Hematopoietic multipotent progenitor cell treated with erythropoietin and hydrocortisone succinate and interleukin-3 and kit ligand, for 4 days (in vitro differentiated cells): ENCODE data around the gene BCL2.
A peak's percentile ranks its signal among the peaks of the same experiment; 100 is the strongest.
"Not testable (repeated sequence)": the region's sequence is repeated elsewhere in the genome, so short reads cannot be mapped to it uniquely, and the experiment has no call there.

ENCODE experiments used
- DNase-seq: peaks from one replicate; pipeline ENCODE4 v3.0.0-alpha.2; 2015

BCL2 gene

GRCh38 chr18:63257453-63257852 is 62.1 kb downstream of the BCL2 start:
- DNase-seq: no peak

- DNase-seq: no peak
These were observed 64.1 kb downstream of the BCL2 start for GRCh38 chr18:63255435-63255834.

GRCh38 chr18:63254716-63255399 is 64.7 kb downstream of the BCL2 start:
- DNase-seq: no peak

GRCh38 chr18:63253428-63254372 is 65.9 kb downstream of the BCL2 start:
- peak; percentile 92 for DNase-seq

GRCh38 chr18:63253014-63253413 is 66.6 kb downstream of the BCL2 start:
- peak; percentile 57 for DNase-seq

- DNase-seq: peak; percentile 83
These were observed 69.8 kb downstream of the BCL2 start for GRCh38 chr18:63249771-63250170.

GRCh38 chr18:63247926-63248325 is 71.6 kb downstream of the BCL2 start:
- no peak for DNase-seq

GRCh38 chr18:63247506-63247905 is 72.1 kb downstream of the BCL2 start:
- no peak for DNase-seq

- DNase-seq: no peak
These were observed 74.0 kb downstream of the BCL2 start for GRCh38 chr18:63245600-63245999.

- DNase-seq: no peak
These were observed 75.0 kb downstream of the BCL2 start for GRCh38 chr18:63244607-63245006.

- no peak for DNase-seq
These were observed 77.8 kb downstream of the BCL2 start for GRCh38 chr18:63241760-63242159.

GRCh38 chr18:63241317-63241712 is 78.3 kb downstream of the BCL2 start:
- no peak for DNase-seq

- DNase-seq: no peak
These were observed 78.8 kb downstream of the BCL2 start for GRCh38 chr18:63240531-63241316.

- DNase-seq: no peak
These were observed 80.9 kb downstream of the BCL2 start for GRCh38 chr18:63238693-63239075.

GRCh38 chr18:63237881-63238692 is 81.5 kb downstream of the BCL2 start:
- no peak for DNase-seq

GRCh38 chr18:63236921-63237846 is 82.4 kb downstream of the BCL2 start:
- DNase-seq: no peak

- DNase-seq: peak; percentile 52
These were observed 83.2 kb downstream of the BCL2 start for GRCh38 chr18:63236406-63236805.

GRCh38 chr18:63235920-63236319 is 83.6 kb downstream of the BCL2 start:
- DNase-seq: not testable (repeated sequence)

GRCh38 chr18:63234841-63235240 is 84.7 kb downstream of the BCL2 start:
- no peak for DNase-seq

GRCh38 chr18:63234432-63234831 is 85.1 kb downstream of the BCL2 start:
- no peak for DNase-seq

- no peak for DNase-seq
These were observed 86.2 kb downstream of the BCL2 start for GRCh38 chr18:63233334-63233733.
